Fibroblast of skin of scalp (primary cell): Measurements from ENCODE around the gene ALDOB.
A peak's percentile ranks its signal among the peaks of the same experiment; 100 is the strongest.

ENCODE experiments used
- DNase-seq: peaks from one replicate; pipeline ENCODE4 v3.0.0-alpha.2; 2013

ALDOB gene

DNA sequence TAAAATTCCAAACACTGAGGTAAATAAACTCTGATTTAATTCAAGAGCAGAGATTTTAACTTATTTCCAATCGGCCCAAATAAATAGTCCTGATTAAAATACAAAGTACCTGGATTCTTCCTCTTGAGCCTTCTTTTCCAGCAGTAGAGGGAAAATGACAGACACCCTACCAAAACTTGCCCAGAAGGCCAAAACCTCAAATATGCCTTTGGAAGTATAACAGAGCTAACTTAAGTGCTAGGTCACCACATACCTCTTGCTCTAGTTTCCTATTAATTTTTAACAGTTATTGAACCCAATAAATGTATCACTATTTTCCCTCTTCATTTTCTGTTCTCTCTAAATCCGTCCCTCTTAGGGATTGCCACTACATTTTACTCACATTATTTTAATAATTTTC is 52.2 kb downstream of the ALDOB start:
- no peak for DNase-seq

DNA sequence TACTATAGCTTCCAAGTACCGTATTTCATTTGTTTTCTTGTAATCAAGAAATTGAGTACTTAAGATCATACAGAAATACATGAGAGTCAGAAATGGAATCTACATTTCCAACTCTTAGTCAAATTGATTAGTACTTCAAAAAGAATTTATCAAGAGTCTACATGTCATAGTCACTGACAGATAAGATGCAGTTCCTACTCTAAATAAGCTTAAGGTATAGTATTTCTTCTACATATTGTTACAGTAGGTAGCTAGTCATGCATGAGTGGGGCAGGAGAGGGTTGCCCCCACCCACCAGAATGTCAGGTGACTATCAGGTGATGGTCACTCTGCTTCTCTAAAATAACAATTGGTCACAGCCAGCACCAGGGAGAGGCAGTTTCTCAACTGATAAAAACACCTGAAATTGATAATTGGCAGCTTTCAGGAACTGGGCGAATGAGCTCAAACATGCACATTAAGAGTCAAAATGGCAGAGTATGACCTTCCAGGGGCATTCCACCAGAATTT is 53.7 kb downstream of the ALDOB start:
- no peak for DNase-seq

- no peak for DNase-seq
Observed at GRCh38 chr9:101381118-101381517, 54.5 kb downstream of the ALDOB start.

DNA sequence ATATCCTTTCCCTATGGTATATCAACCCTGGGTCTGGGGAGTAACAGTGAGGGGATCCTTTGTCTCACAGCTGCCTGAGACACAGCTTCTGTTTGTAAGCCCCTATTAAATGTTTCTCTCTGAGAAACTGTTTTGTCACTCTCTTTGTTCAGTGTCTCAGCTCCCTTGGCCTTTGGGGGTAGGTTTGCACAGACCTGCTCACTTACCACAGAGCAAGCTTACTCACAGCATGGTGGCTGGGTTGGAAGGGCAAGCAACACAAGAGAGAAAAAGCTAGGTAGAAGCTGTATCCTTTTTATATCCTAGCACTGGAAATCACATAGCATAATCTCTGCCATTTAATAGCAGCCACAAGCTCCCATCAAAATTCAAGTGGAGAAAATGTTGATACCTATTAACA is 55.3 kb downstream of the ALDOB start:
- no peak for DNase-seq

DNA sequence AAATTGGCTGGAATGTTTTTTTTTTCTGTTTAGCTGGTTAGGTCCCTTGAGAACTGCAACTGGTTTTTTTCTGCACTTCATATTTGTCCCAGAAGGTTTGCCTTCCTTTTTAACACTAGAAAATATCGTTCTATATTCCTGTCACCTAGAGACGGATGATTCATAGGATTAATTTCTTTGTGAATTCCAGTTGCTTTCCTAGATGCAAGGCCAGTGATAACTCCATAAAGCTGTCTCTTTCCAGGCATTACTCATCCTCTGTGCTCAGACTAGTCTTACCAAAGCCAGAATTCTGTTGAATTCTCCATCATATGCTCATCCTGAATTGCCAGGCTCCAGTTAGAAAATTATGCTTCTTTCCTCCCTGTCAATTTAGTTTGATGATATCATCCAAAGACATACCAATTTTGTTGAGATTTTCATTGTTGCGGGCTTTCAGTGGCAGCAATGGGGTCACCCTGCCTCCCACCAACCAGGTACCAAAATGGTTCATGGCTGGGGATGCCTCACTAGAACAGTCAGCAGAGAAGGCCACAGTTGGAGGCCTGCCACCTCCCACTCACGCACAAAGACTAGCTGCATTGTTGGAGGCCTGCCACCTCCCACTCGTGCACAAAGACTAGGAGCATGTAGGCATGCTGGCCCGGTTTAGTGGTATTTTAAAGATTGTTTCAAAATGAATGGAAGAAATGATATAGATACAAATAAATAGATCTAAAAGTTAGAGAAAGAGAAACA is 59.3 kb downstream of the ALDOB start:
- DNase-seq: peak; percentile 90

DNA sequence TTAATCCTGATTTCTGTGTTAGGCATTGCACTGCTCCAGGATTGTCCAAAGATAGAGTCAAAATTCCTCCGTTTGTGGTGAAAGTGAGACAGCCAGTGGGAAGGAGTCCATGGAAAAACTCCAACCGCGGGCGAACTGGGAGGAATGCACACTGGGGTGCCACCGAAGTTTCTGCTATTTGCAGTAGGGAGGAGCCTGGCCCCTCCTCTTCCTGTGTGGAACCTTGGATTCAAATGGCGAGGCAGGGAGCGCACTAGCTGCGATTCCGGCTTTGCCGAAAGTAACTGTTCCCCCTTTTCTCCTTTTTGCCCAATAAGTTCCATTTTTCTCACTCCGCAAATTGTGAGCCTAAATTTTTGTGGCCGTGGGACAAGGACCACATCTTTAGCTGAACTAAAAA is 60.0 kb downstream of the ALDOB start:
- DNase-seq: peak; percentile 53

- no peak for DNase-seq
Observed at GRCh38 chr9:101372327-101373118, 63.1 kb downstream of the ALDOB start.

DNA sequence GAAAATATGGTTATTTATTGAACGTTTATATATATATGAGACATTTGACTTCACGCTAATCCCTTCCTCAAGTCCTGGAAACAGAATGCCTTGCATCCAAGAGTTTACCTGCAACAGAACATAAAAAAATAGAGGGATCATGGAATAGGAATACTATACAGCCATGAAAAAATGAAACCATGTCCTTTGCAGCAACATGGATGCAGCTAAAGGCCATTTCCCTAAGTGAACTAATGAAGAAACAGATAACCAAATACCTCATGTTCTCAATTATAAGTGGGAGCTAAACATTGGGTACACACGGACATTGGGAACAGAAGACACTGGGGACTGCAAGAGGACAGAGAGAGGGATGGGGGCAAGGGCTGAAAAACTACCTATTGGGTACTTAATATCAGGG is 63.8 kb downstream of the ALDOB start:
- no peak for DNase-seq
